ENCODE data around the gene CCDC144A.
"Not testable (repeated sequence)": the region's sequence is repeated elsewhere in the genome, so short reads cannot be mapped to it uniquely, and the experiment has no call there.

Gene CCDC144A

DNA sequence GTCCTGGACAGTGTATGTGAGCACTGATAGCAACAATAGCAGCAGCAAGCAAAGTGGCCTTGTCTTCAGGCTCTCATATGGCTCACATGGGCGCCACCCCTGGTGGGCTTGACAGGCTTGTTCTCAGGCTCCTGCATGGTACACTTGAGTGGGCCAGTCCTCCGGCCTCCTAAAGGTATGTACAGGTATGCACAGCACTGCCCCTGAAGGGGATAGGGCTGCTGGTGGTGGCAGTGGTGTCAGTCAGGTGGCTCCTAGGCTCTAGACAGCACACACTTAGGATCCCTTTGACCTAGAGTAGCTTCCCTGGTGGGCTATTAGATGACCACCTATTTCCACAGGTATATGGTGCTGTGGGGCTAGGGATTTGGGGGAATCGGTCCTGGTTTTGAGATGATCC is 67.5 kb downstream of the CCDC144A start:
- DNase-seq, result not testable (repeated sequence)

DNA sequence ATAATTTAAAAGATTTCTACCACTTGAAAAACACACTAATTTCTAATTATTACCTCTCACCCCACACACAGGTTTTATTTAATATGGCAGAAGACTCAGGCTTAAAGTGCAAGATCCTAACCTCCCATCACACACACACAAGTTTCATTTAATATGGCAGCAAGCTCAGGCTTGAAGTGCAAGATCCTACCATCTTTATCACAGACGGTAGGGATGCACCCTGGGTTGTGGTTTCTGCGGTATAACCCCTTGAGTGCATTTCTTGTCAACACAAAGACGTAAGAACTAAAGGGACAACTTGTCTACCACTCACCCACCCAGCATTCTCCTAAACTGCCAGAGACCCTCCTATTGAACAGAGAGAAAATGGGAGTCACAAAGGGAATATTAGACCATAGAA is 68.1 kb downstream of the CCDC144A start:
- DNase-seq, result not testable (repeated sequence)

DNA sequence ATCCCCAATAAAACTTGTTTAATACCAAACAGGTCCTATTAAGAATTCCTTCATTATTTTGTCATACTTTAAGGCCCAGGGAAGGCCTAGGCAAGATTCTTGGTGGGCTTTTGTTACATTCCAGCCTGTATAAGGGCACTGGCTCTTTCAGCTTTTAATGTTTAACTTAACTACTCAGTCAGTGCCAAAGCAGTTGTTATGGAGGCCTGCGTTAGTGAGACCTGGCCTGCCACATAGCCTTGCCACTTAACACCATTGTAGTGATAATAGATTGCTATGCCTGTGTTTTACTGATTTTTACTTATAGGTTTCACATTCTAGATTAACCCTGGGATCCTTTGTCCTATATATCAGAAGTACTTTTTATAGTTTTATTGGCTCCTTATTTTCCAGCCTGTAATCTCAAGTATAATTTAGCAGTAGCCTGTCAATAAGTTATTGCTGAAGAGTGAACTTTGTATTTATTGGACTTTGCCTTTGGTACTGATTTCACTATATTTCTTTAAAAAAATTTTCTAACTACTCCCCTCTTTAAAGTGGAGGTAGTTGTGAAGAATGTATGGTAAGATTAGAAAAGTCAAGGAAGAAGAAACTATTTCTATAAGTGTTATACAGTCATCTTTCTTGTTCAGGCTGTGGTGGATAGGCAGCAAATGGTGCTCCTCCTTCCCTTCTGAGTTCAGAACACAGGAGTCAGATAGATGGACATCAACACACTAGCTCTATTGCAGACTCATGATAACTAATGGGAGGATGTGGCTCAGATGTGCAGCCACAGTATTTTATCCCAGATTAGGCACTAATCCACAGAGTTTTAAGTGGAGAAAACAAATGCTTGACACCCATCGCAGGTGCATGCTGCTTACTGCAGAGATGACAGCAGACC is 78.5 kb downstream of the CCDC144A start:
- DNase-seq, result not testable (repeated sequence)

DNA sequence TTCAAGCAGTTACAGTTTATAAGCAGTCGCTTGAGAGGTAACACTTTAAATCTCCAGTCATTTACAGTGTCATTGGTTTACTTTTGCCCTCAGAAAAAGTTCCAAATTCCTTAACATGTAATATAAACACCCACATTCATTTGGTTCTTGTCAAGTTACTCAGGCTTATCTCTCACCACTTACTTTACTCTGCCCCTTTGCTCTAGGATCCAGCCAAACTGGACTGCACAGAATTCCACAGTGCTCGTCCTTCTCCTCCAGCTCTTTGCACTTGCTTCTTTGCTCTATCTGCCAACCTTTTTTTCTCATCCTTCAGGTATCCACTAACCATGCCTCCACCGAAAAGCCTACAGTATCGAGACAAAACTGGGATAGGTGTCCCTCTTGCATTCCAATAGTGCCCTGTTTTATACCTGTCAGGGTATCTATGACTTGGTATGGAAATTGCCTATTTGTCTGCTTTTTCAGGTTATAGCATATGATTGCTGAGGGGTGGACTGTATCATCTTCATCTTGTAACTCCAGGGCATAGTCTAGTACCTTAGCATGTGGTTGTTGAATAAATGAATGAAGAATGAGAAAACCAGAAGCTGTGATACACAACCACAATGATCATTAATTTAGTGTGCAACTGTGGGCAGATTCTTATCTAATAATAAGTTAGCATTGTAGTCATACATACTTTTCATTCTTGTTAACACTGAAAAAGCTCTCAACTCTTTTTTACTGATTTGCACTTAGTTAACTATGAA is 82.5 kb downstream of the CCDC144A start:
- DNase-seq, result not testable (repeated sequence)

DNA sequence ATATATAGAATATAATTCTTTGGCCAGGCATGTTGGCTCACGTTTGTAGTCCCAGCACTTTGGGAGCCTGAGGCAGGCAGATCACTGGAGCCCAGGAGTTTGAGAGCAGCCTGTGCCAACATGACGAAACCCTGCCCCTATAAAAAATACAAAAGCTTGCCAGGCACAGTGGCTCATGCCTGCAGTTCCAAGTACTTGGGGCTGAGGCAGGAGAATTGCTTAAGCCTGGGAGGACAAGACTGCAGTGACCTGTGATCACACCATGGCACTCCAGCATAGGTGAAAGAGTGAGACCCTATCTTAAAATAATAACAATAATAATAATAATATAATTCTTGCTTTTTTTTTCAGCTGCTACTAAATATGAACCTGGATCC is 83.1 kb downstream of the CCDC144A start:
- not testable (repeated sequence) for DNase-seq

DNA sequence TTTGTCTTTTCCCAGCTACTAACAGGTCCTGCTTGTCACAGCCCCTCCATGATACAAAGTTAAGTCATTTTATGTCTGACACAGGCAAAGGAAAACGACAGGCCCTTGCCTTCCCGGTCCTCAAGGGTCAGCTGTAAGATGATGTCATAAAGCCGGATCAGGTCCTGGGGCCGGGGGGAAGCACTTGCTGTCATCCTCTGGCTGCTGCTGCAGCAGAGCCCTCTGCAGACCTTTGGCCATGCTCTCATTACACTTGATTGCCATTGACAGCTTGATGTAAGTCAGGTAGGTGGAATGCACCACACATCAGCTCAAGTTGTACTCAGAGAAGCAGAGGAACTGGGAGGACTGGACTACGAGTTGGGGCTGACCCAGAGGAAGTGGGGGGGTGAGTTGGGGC is 97.8 kb downstream of the CCDC144A start:
- not testable (repeated sequence) for DNase-seq

DNA sequence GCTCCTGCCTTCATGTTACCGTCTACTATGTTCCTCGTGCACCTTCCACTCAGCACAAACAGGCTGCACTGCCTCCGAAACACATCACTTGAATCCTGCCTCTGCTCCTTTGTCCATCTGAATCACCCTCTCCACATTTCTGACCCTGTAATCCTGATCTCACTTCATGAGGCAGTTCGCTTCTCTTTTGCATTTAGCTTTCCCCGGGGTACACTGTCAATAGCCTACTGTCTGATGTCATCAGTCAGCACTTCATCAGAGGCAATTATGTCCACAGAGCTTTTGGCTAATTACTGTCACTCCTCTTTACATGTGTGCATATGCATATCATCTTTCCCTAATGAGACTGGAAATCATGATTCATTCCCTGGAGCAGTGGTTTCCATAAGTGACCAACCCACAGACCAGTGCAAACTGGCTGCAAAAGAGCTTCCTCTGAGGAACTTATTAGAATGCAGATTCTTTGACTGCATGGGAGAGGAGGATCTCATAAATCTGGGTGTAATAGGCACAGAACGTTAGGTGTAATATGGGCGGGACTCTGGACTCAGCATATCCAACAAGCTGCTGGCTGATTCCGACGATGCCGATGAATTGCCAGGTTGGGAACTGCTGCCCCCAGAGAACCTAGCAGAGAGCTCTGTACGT is 99.0 kb downstream of the CCDC144A start:
- DNase-seq, result not testable (repeated sequence)

DNA sequence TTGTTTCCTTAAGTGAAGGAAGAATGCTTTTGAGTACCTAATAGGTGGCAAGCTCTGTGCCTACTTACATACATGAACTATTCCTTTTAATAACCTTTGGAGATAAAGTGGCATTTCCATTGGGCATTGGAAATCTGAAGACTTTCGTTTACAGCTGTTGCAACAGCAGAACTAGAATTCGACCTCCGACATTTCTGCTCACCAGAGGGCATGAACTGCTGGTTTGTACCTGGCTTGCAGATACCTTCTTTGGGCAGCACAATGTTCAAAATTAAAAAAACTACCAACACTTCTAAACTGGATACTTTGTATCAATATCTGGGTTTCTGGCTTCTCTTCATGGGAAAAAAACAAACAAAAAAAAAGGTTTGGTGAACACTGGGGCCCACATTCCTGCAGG is 99.6 kb downstream of the CCDC144A start:
- DNase-seq, result not testable (repeated sequence)

DNA sequence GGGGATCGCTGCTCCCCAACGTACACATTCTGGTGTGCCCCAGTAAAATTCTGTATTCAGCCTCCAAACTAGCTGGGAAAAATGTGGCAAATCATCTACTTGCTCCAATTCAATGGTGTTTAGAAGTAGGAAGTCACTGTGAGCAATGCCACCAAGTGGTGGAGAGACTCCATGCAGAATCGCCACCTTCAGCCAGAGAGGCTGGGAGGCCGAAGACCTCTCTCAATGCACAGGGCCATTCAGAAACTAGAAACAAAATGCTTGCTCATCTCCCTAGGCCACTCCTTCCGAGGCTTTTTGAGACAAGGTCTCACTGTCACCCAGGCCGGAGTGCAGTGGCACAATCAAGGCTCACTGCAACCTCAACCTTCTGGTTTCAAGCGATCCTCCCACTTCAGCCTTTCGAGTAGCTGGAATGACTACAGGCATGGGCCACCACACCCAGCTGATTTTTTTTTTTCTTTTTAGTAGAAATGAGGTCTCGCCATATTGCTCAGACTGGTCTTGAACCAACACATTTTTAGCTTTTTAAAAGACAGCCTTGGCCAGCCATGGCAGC is 100.4 kb downstream of the CCDC144A start:
- DNase-seq, result not testable (repeated sequence)

DNA sequence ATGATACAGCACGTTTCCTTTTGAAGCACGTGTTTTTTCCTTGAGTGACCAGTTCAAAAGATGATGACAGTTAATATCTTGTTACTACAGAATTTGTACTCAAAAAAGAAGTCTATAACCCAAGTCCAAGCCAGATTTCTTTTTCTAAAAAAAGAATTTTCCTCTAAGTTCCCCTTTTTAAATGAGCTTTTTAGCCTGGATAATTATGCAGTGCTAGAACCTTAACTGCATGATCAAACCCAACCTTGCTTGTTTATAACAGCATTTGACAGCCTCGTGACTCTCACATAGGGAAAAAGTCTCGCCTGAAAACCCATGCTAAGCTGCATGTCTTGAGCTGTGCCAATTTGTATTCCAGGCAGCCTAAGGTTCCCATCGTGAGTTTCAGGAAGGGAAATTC is 104.2 kb downstream of the CCDC144A start:
- DNase-seq, result not testable (repeated sequence)

DNA sequence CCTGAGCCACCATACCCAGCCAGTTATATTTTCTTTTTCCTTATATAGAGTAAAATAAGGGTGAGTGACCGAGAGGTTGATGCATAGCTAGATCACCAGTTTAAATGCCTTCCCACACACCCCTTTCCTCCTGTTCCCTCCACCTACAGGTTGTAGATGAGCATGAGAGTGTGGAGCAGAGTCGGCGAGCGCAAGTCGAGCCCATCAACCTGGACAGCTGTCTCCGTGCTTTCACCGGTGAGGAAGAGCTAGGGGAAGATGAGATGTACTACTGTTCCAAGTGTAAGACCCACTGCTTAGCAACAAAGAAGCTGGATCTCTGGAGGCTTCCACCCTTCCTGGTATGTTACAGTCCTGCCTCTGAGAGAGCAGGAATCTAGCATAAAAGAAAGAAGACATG is 105.9 kb downstream of the CCDC144A start:
- DNase-seq, result not testable (repeated sequence)

DNA sequence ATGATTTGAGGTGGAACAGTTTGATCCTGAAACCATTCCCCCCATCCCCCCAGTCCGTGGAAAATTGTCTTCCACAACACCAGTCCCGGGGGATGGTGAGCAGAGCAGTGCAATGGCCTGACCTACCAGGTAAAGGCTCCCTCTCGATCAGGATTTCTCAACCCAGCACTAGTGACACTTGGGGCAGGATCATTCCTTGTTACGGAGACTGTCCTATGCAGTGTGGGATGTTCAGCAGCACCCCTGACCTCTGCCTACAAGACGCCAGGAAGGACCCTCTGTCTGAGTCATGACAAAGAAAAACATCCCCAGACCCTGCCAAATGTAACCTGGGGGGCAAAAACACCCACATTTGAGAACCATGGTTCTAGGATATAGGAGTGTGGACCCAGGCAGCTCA is 114.8 kb downstream of the CCDC144A start:
- DNase-seq, result not testable (repeated sequence)

DNA sequence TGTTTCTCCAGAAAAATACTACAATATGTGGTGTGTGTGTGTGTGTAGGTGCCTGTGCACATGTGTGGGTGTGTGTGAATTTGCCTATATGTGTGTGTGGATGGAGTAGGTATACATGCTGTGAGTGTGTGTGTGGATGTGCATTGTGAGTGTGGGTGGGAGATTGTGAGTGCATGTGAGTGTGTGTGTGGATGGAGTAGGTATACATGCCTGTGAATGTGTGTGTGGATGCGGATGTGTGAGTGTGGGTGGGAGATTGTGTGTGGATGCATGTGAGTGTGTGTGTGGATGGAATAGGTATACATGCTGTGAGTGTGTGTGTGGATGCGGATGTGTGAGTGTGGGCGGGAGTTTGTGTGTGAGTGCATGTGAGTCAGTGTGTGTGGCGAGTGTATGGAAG is 116.6 kb downstream of the CCDC144A start:
- not testable (repeated sequence) for DNase-seq

DNA sequence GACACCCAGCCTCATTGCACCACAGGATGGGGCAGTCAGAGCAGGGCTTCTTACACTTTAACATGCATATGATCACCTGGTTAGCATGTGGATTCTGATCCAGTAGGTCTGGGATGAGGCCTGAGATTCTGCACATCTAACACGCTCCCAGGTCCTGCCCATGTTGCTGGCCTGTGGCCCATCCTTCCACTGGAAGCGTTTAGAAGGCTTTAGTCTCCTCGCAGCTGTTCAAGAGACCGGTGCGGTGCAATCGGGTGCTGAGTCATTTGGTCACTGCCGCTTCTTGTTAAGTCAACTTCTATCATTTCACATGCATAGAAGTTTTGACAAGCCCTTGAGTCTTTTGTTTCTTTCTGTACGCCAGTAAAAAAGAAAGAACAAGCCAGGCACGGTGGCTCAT is 117.6 kb downstream of the CCDC144A start:
- DNase-seq, result not testable (repeated sequence)

DNA sequence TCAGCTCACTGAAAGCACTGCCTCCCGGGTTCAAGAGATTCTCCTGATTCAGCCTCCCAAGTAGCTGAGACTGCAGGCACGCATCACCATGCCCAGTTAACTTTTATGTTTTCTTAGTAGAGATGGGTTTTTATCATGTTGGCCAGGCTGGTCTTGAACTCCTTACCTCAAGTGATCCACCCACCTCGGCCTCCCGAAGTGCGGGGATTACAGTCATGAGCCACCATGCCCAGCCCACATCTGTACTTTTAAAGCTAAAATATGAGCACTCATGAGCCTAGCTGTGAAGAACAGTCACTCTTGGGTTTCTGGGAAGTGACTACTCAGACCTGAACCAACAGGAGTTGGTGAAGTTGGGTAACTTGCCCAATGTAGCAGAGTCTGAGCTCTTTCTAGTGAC is 120.2 kb downstream of the CCDC144A start:
- not testable (repeated sequence) for DNase-seq

DNA sequence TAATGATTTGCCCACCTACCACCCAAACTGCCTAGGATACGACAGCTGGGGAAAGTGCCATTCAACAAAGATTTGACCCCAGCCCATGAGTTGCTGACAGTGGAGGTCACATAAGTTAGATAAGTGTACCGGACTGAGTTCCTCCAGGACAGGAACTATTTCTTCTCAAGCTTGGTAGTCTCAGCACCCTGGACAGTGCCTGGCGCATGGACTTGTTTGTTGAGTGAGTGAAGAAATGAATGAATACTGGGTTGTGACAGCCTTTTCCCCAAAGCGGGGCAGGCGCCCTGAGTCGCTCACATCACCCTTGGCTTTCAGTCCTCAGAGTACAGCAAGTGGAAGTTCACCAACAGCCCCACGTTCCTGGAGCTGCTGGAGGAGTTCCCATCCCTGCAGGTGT is 122.1 kb downstream of the CCDC144A start:
- peak; percentile 18 for DNase-seq

DNA sequence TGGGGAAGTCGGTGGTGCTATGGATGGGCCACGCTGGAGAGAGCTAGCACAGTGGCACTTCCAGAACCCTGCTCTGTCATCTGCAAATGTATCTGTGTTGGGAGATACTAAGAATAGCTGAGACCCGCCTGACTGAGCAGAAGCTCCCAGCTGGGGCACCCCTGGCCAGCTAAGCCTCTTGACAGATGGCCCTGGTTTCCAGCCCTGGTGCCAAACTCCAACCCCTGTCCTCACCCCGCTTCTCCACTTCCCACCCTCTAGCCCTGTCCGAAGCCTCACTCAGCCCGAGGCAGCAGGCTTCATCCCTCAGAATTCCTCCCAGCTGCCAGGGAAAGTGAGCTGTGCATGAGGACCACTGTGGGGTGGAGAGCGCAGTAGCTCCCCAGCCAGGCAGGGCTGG is 124.4 kb downstream of the CCDC144A start:
- DNase-seq, result no peak

DNA sequence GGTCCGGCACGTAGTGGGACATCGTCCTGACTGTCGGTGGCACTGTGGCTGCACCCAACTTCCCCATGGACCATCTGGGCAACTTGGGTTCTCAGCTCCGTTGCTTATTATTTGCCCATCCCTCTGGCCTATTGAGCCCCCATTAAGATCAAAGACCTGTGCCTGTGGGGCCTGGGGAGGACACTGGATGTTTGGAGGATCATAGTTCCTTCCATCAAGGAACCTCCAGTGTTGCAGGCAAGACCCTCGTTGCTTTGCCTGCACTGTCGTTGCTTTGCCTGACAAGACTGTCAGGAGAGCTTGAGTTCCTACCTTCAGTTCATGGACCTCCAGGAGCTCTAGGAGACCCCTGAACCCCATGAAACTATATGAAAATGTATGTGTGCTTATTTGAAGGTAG is 127.2 kb downstream of the CCDC144A start:
- DNase-seq, result no peak

DNA sequence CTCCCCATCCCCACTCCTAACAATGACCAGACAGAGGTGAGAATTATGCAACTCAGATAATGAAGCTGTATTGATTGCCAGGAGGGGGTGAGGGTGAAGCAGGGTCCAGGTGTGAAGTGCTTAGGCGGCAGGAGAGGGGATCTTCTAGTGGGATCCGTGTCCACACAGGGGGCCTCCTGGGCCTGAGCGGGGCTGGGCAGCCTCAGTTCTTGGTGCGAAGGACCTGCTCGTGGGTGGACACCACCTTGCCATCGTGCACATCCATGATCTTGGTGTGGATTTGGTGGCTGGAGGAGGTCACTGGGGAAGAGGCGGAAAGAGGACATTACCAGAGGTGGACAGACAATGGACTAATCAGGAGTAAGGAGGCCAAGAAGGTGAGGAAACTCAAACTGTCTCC is 127.9 kb downstream of the CCDC144A start:
- DNase-seq, result not testable (repeated sequence)

DNA sequence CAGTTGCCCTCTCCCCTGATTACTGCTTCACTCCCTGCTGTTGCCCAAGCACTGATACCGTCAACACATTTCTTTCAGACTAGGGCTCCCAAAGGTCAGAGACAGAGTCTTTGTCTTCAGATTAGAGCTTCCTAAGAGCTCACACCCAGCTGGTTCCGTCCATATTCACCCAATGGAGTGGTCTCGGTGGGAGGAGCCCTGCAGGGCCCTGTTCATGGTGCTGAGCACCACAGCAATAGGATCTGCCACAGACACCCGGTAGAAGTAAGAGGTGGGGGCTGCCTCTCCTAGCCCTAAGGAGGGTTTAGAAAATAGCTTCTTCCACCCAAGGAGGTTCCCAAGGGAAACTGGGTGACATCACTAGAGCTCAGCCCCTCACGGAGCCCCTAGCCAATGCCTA is 128.3 kb downstream of the CCDC144A start:
- no peak for DNase-seq

DNA sequence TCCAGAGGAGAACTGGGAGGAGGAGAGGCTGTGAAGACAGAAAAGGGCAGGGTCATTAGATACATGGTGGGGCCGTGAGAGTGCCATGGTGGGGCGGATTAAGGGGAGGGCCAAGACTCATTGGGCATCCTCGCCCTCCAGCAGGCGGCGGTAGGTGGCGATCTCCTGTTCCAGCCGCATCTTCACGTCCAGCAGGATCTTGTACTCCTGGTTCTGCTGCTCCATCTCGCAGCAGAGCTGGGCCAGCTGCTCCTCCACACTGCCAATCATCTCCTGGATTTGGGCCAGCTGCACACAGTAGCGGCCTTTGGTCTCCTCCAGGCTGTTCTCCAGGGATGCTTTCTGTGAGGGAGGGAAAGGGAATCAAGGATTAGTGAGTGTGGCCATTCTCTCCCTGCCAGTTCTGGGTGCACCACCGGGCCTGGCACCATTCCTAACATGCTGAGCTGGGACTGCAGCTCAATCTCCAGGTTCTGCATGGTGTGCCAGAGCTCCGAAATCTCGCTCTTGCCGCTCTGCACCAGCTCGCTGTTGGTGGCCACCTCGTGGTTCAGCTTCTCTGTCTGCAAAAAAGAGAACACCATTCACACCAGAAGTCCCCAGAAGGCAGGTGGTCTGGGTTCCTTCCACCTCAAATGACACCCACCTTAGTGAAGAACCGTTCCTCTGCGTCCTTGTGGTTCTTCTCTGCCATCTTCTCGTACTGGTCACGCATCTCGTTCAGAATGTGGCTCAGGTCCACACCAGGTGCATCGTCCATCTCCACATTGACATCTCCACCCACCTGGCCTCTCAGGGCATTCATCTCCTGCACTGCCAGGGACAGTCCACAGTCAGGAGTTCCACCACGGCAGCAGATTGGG is 129.0 kb downstream of the CCDC144A start:
- no peak for DNase-seq

All from fibroblast of skin of abdomen (primary cell).